Astrocyte of the spinal cord (primary cell): ENCODE data around the gene RSPH6A.

Experiments used
- DNase-seq: peaks from one replicate; pipeline ENCODE4 v3.0.0; 2011; ENCODE audit warnings: low read depth, low spot score
- H3K4me3 ChIP-seq: 2 replicates; pipeline ENCODE4 v1.5.1; 2011; ENCODE audit warnings: low read depth, mild to moderate bottlenecking, low read length, moderate library complexity
- in situ Hi-C: cut with HindIII; loops from 2 replicates; pipeline ENCODE4 v1.10.0; 2017; ENCODE audit warnings: low sequenced_read_pairs
- TF ChIP-seq, protein P1 (sequence below): IDR thresholded peaks from 2 replicates; pipeline ENCODE4 v1.5.1; 2012; ENCODE audit warnings: low read depth, mild to moderate bottlenecking, low read length, inconsistent platforms

Gene RSPH6A

DNA sequence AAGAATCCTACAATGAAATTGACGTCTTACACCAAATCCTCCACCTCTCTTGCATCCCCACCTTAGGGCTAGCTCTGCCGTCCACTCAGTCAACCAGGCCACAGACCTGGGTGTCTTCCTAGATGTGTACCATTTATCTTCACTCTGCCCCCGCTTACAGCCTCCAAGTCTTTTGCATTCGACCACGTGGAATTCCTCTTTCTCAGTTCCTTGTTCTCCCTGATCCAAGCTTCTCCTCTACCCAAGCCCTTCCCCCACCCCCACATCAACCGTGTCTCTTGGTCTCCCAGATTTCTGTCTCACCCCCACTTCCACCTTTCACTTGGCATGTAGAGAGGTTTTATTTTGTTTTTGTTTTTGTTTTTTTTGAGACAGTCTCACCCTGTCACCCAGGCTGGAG, 21.2 kb downstream of the RSPH6A start:
- H3K4me3 ChIP-seq, result no peak overlapping the region
- in situ Hi-C loops, result no loop called here

DNA sequence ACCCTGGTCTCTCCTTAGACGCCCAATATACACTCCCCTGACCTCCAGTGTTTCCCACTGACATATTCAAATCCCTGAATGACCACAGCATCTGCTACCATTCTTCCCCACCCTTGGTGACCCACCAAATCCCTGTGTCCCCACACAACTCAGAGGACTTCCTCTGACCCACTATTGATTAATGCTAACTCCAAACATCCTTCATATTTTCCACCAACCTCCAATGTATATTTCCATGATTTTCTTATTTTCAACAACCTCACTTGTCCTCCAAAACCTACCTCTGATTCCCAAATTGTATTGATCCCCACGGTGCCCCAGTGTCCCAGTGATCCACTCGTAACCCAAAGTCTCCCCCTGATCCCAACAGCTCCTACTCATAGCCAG, 21.9 kb downstream of the RSPH6A start:
- H3K4me3 ChIP-seq, result peak overlapping the region; percentile 17
- no peak for DNase-seq
- in situ Hi-C loops, result no loop called here
- TF ChIP-seq, protein P1, sequence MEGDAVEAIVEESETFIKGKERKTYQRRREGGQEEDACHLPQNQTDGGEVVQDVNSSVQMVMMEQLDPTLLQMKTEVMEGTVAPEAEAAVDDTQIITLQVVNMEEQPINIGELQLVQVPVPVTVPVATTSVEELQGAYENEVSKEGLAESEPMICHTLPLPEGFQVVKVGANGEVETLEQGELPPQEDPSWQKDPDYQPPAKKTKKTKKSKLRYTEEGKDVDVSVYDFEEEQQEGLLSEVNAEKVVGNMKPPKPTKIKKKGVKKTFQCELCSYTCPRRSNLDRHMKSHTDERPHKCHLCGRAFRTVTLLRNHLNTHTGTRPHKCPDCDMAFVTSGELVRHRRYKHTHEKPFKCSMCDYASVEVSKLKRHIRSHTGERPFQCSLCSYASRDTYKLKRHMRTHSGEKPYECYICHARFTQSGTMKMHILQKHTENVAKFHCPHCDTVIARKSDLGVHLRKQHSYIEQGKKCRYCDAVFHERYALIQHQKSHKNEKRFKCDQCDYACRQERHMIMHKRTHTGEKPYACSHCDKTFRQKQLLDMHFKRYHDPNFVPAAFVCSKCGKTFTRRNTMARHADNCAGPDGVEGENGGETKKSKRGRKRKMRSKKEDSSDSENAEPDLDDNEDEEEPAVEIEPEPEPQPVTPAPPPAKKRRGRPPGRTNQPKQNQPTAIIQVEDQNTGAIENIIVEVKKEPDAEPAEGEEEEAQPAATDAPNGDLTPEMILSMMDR, result no peak

More for the DNA sequence above, 21.2 kb downstream of the RSPH6A start:
- no peak for DNase-seq
- TF ChIP-seq, protein P1, result no peak

DNA sequence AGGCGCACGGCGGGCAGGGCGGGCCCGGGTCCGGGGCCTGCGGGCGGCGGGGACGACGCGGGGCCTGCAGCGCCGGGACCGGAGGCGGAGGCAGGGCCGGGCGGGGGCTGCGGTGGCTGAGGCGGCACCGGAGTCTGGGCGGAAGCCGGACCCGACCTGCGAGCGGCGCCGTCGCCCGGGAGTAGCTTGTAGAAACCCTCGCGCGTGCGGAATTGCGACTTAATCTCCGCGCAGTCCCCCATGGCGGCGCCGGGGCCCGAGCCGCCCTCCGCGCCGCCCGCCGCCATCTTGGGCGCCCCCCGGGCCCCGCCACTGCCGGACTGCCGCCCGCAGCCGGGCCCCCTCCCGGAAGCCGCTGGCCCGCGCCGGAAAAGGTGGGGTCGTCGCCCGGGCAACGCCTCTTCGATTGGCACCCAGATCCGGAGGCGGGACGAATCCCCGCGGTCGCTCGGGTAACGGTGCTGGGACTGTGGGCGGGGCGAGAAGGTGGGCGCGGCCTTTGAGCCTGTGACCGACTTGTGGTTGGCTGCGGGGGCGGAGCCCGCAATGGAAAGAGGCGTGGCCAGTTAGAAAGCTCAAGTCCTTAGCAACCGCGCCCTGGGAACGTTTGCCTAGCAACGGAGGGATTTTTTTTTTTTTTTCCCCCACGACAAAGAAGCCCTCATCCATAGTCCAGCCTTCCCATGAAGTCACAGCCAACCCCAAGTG, 22.5 kb downstream of the RSPH6A start, which contains the start of gene DMWD:
TSS of gene DMWD (minus strand) at position 376 of the 708 bp plus-strand sequence. CDS start at position 287, 89 bp downstream.
- DNase-seq, result peak; percentile 98
- in situ Hi-C loops, result no loop called here
- peak within 1 kb of the TSS; percentile 71 for H3K4me3 ChIP-seq
- TF ChIP-seq, protein P1, result no peak

DNA sequence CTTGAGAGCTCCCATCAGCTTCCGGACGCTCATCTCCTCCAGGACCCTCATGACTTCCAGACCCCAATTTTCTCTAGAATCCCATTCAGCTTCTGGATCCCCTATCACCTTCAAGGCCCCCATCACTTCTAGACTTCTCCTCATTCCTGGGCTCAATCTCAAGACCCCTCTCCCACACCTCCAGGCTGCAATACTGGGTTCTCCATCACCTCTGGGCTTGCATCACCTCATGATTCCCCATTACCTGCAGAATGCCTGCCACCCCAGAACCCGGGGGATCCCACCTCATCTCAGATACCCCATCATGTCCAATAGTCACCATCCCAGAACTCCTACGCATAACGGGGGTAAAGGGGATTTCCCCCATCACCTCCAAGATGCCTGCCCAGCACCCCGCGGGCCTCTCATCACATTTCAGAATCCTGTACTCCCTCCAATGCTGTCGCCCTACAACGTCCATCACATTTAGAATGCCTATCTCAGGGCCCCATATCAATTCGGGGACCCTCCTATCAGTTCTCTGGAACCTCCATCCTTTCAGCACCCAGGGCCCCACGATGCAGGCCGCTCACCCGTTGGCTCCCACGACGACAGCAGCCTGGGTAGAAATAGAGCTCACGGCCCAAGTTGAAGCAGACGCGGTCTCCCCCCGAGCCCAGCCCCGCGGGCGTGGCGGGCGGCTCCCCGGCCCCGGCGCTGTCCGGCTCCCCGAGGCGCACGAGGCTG, 23.2 kb downstream of the RSPH6A start:
- DNase-seq, result no peak
- peak overlapping the region; percentile 71 for H3K4me3 ChIP-seq
- TF ChIP-seq, protein P1, result no peak
- in situ Hi-C loops, result no loop called here

DNA sequence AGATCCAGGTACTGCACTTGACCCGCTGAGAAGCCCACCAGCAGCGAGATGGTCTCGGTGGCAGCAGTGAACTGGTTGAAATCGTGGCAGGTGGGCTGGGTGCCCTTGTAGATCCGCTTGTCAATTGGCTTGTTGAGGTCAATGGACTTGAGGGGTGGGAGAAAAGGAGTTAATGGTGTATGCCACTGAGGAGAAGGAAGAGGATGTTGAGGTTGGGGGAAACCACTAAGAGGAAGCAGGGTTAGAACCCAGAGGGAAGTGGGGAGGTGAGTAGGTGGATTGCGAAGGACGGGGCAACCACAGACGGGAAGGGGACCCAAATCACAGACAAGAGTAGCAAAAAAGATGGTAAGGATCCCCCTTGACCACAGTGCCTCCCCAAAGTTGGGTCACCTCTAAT, 24.2 kb downstream of the RSPH6A start:
- in situ Hi-C loops, result no loop called here
- no peak for DNase-seq
- TF ChIP-seq, protein P1, result no peak
- H3K4me3 ChIP-seq, result no peak overlapping the region

DNA sequence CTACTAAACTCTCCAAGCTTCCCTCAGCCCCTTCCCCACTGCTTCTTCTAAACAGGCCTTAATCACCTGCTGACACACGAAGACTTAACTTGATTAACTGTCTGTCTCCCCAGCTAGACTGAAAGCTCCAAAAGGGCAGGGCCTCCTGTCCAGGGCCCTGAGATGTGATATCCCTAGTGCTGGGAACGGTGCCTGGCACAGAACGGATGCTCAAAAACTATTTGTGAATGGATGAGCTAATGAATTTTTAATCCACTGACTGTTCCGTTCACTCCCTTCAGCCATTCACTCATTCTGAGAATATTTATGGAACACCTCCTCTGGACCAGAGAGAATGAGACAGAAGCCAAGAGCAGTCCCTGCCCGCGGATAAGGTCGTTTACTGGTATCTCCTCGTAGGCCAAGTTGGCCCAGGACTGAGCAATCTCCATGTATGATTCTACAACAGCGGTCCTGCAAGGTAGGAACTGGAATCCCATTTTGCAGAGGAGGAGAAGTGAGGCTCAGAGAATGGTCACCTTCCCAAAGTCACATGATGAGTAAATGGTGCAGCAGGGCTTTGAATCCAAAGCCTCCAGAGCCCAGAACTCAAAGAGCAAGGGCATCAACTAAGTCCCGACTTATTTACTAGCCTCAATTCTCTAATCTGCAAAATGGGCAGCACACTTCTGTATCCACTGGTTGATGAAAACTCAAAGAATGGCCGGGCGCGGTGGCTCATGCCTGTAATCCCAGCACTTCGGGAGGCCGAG, 25.9 kb downstream of the RSPH6A start:
- in situ Hi-C loops, result no loop called here
- no peak for DNase-seq
- TF ChIP-seq, protein P1, result no peak
- H3K4me3 ChIP-seq, result no peak overlapping the region
